ENCODE data around the gene SF1. TPM values are rescaled to one million over a fixed set of nuclear protein-coding genes. Genes with fewer than 3 reads are reported as not detected.

The SF1 gene
- polyA plus RNA-seq, 1 of the 3 experiments (the other 2 are of a cell fraction), result 66.3 TPM

GRCh38 chr11:64747961-64748665, 30.2 kb downstream of the SF1 start:
- Histone ChIP-seq H3K36me3 (replicated peaks in 1 of 2; ENCODE audit: control insufficient read depth in 1 of 2, insufficient read depth in 2 of 2, low read length in 1 of 2) (no peaks in the 10 kb centered on the region), H3K79me2 (ENCODE audit: insufficient read depth) (no peaks in the 10 kb centered on the region), H3K4me3 (ENCODE audit: low read depth in 2 of 2, low read length in 1 of 2) (no peak overlapping the region), H3K27me3 (ENCODE audit: insufficient read depth) (peaks cover 8% of the 10 kb centered on the region; the same call in 1 of the 2 replicates), H4K20me1 (ENCODE audit: insufficient read depth) (peaks cover 2% of the 10 kb centered on the region; the same call in 1 of the 2 replicates), H3K9me2 (no peaks in the 10 kb centered on the region), H3K9ac (peak overlapping the region; percentile 35; the same call in 1 of the 2 replicates), H3K4me2 (peak overlapping the region; percentile 47; the same call in 1 of the 2 replicates), H2AFZ (ENCODE audit: low read depth) (peak overlapping the region; percentile 18; the same call in 1 of the 2 replicates), H3F3A (replicated peaks; ENCODE audit: insufficient read depth) (peaks cover 22% of the 10 kb centered on the region), H3K4me1 (ENCODE audit: control insufficient read depth in 1 of 2, insufficient read depth in 2 of 2, low read depth in 1 of 2, low read length in 1 of 2) (peaks cover 14 to 15% of the 10 kb centered on the region in 2 experiments; a peak in 2 of 4 replicates), H3K27ac (ENCODE audit: low read depth in 2 of 2, low read length in 1 of 2) (peak overlapping the region; percentile 78 to 85; a peak in 3 of 4 replicates), H3K9me3 (no peaks in the 10 kb centered on the region)
- POLR2A ChIA-PET, result no interaction called here
- TF ChIP-seq TCF12 (IDR thresholded peaks at IDR 0.05) (peak; percentile 86), MXI1 (IDR thresholded peaks at IDR 0.05; ENCODE audit: low read depth, low read length) (no peak), FOSL2 (IDR thresholded peaks at IDR 0.05; ENCODE audit: borderline replicate concordance, low read depth) (peak; percentile 22; the same call in 1 of the 2 replicates)
- 78% methylated on average over 15 of the region's 15 CpGs for WGBS (ENCODE audit: low lambda C conversion rate)
- no peak for DNase-seq
- CTCF ChIA-PET, result interaction anchor here (0.8 to 2.1 kb wide), 5 partner anchors 9 to 60 kb away, joined by 3 to 6 read pairs (median 4); no protein-coding TSS in a partner anchor

- no peaks in the 10 kb centered on the region for H3K9me3 ChIP-seq
- no peak overlapping the region for H3K4me2 ChIP-seq
- peak overlapping the region in 1 of 2 experiments; percentile 16; a peak in 1 of 4 replicates for H3K27ac ChIP-seq (ENCODE audit: low read depth in 2 of 2, low read length in 1 of 2)
- H3K4me1 ChIP-seq (ENCODE audit: control insufficient read depth in 1 of 2, insufficient read depth in 2 of 2, low read depth in 1 of 2, low read length in 1 of 2), result peaks cover 16 to 17% of the 10 kb centered on the region in 2 experiments; a peak in 2 of 4 replicates
- peaks cover 22% of the 10 kb centered on the region for H3F3A ChIP-seq (replicated peaks; ENCODE audit: insufficient read depth)
- no peak overlapping the region for H2AFZ ChIP-seq (ENCODE audit: low read depth)
- POLR2A ChIA-PET, result no interaction called here
- H3K27me3 ChIP-seq (ENCODE audit: insufficient read depth), result peaks cover 8% of the 10 kb centered on the region; the same call in 1 of the 2 replicates
- no peaks in the 10 kb centered on the region for H3K79me2 ChIP-seq (ENCODE audit: insufficient read depth)
- 83% methylated on average over 7 of the region's 10 CpGs for WGBS (ENCODE audit: low lambda C conversion rate)
- no peaks in the 10 kb centered on the region for H3K36me3 ChIP-seq (replicated peaks in 1 of 2; ENCODE audit: control insufficient read depth in 1 of 2, insufficient read depth in 2 of 2, low read length in 1 of 2)
- DNase-seq, result no peak
- CTCF ChIA-PET, result interaction anchor here (0.6 to 2.1 kb wide), 4 partner anchors 26 to 96 kb away, joined by 3 to 6 read pairs (median 3); no protein-coding TSS in a partner anchor
- H3K9ac ChIP-seq, result no peak overlapping the region
- H4K20me1 ChIP-seq (ENCODE audit: insufficient read depth), result peaks cover 2% of the 10 kb centered on the region; the same call in 1 of the 2 replicates
- no peak for TF ChIP-seq MAX (IDR thresholded peaks at IDR 0.05; ENCODE audit: low read depth)
- TF ChIP-seq TEAD4 (IDR thresholded peaks at IDR 0.05; ENCODE audit: borderline replicate concordance, insufficient read depth), result no peak
- no peak for TF ChIP-seq FOSL2 (IDR thresholded peaks at IDR 0.05; ENCODE audit: borderline replicate concordance, low read depth)
- no peak for TF ChIP-seq SIN3A (IDR thresholded peaks at IDR 0.05; ENCODE audit: borderline replicate concordance, low read depth, low read length)
- no peak for TF ChIP-seq TCF12 (IDR thresholded peaks at IDR 0.05)
- no peak for TF ChIP-seq RAD21 (IDR thresholded peaks at IDR 0.05; ENCODE audit: low read length)
- no peak for TF ChIP-seq NFIC (IDR thresholded peaks at IDR 0.05; ENCODE audit: borderline replicate concordance)
- no peak for TF ChIP-seq RXRA (IDR thresholded peaks at IDR 0.05; ENCODE audit: borderline replicate concordance, low read depth)
- no peak for TF ChIP-seq RFX5 (IDR thresholded peaks at IDR 0.05; ENCODE audit: low read length)
- H3K9me2 ChIP-seq, result no peaks in the 10 kb centered on the region
- no peak overlapping the region for H3K4me3 ChIP-seq (ENCODE audit: low read depth in 2 of 2, low read length in 1 of 2)
Observed at GRCh38 chr11:64746486-64746885, 31.9 kb downstream of the SF1 start.

Measured in SK-N-SH (cell line).